GM18861 (cell line): ENCODE measurements around the gene KLF2.

ENCODE experiments used
- ATAC-seq: cut with Tn5 transposase; IDR thresholded peaks from one replicate; pipeline ENCODE4 v1.9.1; 2021; ENCODE audit not compliant: unreplicated experiment

Gene KLF2

DNA sequence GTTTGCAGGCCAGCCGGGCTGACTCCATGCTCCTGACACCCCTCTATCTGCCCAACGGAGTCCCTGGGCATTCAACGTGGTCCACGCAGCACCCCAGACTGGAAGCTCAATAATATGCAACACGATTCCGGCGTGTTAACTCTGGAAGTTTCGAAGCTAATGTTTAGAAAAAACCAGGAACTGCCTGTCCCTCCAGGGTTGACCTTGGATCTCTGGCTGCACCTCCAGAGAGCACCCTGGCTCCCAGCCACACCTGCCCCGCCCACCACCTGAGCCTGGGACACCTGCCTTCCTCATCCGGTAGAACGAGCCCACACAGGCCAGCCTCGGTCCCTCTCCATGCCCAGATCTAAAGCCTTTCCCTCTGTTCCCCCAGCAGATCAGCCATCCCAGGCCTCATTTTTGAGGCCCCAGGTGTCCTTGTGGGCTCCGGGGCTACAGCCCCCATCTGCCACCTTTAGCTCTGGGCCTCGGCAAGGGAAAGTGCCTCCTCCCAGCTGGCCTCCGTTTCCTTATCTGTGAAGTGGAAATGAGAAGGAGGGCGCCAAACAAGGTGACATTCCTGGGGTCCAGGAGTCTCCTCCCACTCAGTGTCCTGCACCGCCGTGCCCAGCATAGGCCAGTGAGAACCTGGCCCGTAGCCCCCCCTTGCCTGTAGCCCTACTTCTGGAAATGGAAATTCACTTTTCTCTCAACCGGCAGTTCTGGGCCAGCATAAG, 38.7 kb downstream of the KLF2 start:
- no peak for ATAC-seq

DNA sequence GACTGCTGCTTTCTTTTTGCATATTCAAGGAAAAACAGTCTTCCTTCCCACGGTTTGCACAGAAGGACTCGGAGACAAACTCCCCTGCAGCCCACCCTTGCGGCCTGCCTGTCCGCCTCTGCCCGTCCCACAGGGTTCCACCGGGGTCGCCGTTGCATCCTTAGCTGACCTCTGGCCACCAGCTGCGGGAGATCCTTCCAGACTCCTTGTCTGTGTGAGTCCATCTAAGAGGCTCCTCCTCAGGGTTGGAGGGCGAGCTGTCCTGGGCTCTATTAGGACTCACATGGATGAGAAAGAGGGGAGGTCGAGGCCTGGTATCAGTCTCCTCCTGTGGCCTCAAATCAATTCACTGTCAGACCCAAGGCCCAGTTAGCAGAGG, 39.2 kb downstream of the KLF2 start:
- no peak for ATAC-seq

DNA sequence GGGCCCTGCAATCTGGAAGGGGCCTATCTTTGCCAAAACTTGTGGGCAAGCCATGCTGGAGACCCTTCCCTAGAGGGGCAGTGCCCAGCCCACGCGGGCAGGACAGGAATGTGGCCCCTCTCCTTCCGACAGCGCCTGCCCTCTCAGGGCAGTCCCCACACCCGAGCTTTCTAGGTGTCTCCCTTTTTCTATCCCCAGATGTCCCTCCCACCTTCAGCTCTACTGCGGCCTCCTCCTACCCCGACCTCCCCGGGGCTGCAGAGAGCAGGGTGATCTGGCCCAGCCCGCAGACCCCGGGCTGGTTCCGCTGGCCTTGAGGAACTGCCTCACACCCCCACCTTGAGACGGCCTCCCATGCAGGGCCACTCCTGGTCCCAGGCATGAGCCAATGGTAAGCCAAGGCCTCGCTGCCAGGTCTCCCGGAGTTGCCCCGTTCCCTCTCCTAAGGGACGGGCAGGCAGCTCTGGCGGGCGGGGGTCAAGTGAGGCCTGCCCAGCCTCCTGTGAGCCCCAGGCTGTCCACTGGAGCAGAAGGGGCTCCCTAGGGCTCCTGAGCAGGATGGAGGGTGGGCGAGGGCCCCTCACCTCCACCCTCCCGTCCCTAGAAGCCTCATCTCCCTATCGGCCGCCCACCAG, 39.7 kb downstream of the KLF2 start:
- no peak for ATAC-seq

DNA sequence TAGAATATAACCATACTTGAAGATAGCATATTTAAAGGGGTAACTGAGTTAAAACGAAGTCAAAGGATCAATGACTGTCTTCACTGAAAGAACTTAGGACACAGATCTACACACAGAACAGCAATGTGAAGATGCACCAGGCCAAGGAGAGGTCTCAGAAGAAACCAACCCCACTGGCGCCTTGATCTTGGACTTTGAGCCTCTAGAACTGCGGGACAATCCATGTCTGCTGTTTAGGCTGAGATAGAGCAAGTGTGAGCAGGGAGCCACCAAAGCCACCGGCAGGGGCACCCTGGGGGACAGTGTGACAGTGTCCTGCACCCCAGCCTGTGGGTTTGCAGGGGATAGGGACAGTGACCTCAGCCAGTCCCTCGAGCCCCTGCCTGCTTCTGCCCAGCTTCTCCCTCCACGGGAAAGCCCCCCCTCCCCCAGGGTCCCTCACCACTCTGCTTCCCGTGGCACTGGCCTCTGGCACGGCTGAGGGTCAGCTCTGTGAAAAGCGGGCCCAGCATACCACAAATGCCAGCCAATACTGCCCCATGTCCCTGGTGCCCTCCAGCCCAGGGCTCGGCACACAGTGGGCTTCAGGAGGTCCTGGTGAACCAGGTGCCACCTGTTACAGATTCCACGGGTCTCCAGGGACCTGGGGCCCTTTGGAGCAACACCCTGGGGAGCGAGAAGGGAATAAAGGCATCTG, 40.8 kb downstream of the KLF2 start:
- ATAC-seq = no peak

DNA sequence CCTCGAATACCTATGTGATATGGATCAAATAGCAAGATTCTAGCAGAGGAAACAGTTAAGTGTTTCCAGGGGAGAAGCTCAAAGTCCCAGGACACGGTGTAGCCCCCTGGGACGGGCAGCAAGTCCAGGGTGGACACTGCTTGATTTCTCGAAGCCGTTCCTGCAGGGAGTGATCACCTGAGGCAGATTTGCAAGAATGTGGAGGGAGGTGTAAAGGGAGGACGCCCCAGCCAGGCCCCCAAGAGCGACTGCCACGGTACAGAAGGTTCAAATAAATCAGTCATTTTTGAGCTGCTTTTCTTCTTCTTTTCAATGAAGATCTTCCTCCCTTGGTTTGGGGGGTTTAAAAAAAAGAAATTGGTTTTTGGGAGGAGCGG, 41.4 kb downstream of the KLF2 start:
- no peak for ATAC-seq

DNA sequence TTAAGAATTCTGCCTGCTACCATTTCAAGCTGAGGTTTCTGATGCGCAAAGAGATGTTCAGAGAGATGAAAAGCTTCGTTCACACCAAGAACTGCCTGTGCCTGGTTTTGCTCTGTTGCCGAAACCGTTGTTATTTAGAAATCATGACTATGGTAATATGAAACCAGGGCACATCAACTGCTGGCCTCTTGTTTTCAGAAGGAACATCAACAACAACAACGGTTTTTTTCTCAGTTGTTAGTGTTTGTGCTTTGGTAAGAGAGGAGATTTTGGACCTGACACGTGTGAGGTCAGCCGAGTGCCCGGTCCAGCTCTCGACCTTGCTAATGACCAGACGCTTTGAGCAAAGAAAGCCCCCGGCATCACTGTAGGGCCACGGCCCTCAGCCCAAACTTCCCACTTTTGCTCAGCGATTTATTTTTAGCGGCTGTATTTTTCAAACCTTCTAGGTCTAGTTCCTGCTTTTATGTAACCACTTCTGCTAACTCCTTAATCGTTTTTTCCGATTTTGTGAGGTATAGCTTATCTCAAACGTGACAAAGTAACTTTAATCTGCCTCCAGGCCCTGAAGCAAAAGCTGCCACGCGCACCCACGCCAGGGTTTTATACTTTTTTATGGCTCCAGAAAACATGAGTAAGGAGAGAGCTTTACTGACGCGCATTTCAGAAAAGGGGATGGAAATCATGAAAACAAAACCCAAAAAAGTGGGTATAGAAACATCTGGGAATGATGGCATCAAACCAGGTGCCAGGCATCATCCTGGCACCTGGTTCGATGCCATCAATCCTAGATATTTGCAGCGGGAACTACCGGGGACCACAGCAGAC, 42.0 kb downstream of the KLF2 start:
- ATAC-seq = peak; percentile 34

DNA sequence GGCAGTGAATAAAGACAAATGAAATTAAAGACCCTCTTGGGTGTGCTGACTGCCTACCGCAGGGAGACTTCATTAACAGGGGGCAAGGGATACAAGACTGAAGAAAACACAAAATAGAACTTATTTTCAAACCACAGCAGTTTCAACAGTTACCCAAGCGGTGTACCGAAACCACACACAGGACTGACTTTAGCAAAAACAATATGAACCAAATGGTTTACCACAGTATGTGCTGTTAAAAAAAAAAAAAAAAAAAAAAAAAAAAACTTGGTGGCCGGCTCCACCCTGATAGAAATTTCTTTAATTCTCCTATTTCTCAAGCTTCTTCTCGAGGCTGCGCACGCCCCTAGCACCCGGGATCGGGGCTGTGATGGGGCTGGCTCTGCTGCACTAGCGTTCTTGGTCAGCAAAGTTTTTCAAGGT, 42.6 kb downstream of the KLF2 start:
- peak; percentile 37 for ATAC-seq

DNA sequence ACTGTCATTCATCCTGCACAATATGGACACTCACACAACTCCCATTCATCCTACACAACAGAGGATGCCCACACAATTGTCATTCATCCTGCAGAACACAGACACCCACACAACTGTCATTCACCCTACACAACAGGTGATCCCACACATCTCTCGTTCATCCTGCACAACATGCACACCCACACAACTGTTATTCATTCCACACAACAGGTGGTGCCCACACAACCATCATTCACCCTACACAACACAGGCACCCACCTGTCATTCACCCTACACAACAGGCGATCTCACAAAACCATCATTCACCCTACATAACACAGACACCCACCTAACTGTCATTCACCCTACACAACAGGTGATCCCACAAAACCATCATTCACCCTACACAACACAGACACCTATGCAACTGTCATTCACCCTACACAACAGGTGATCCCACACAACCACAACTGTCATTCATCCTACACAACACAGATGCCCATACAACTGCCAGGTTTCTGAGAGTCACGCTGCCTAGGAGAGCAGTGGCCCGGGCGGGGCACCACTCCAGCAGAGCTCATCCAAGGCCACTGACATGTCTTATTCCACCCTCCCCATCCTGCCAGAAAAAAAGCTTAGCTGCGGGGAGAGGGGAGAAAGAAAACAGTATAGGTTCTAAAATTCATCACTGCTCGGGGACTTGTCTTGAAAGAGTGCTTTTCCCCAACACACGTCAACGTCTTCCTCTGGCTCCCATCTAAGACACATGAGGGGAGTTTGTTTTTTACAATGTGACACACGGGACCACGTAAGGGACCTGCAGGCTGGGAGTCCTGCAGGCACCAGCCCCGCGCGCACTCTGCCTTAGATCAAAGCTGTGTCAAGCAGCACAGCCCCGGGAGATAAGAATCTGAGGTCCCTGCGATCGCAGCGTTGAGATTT, 44.0 kb downstream of the KLF2 start:
- ATAC-seq = no peak

DNA sequence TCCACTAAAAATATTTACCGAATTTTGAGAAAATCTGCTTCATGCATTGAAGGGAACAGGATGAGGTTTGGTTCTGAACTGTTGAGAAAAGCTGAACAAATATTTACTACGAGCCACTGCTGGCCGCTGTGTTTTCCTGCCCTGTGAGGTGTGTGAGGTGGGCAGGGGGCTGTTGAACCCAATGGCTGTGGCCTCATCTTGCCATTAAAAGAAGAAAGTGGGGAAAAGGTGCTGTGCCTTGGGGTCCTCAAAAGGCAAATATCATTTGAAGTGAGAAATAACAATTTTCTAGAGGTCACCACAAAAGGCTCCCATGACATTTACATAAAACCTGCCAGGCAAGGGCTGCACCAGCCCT, 44.7 kb downstream of the KLF2 start:
- ATAC-seq = no peak

DNA sequence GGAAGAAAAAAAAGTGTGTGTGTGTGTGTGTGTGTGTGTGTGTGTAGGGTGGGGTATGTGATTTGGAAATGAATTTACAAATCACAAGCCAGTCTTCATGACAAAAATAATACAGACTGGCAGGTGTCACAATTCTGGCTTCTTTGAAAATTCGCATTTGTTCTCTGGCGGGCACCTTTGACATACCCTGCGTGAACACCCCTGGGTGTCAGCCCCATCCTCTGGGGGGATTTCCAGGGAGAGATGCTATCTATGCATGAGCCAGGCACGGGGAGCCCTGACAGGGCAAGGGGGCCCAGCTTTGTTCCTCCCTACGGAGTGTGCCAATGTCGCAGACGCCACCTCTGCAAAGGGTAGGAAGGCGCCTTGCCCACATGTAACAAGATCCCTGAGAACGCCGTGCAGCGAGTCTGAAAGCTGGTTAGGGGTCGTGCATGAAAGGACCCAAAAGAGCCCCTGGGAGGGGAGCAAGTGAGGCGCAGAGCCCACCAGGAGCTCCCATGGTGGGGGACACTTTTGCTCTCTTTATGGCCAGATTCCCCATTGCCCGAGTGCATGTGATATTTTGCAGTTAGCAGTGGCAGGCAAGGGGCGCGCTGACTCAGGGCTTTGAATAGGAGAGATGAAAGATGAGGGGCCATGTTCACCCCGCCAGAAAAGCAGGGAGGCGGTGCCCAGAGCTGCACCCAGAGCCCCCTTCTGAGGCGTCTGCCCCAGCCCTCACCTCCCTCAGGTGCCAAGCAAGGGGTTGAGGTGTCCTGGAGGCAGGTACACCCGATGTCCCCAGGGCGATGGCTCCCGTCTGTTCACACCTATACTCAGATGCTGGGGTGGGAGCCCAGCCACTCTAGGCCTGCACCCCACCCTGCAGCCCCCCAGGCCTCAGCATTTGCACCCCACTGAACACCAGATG, 45.3 kb downstream of the KLF2 start:
- ATAC-seq = no peak

DNA sequence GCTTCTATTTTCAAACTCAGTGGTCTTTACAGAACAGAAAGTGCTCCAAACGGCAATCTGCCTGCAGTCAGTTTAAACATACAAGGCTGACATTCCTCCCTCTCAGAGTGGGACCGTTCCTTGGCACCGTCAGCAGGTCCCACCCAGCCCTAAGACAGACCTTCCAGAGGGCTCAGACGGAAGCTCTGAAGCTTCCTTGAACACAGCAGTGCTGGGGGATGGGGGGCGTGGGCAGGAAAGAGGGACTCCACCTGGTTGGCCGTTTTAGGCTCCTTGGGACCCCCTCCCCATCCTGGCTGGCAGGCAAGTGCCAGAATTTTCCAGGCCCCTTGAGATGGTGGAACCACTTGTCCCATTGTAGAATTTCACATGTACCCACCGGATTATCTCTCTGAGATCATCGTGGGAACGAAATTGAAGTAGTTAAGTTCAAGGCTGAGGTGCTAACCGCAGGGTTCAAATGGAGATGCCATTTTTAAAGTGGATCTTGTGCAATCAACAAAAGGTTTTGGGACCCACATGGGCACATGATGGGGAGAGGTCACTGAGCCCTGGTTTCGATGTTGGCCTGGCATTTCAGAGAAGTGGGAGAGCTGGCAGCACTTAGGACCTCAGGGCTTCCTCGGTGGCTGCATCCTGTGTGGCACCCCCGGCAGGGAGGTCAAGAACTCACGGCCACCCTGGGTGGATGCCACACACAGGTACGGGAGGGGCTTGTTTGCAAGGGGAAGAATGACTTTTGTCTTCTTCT, 46.2 kb downstream of the KLF2 start:
- ATAC-seq = no peak

DNA sequence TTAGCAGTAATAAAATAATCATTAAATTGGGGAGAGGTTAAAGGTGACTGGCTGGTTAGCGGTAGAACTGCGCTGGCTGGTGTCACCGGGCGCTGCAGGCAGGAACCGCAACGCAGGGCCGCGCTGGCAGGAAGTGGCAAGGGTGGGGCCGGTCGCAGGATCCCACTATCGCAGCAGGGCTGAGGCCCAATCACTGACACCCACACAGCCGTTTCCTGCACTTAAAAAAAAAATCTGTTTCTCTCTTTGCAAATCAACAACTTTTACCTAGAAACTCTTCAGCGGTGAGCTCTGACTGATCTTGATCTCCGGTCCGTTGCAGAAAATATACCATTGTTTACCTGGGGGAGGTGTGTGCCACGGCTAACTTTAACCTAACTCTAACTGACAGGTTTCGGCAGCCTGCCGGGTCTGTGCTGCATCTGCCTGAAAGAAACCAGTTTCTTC, 46.9 kb downstream of the KLF2 start:
- peak; percentile 40 for ATAC-seq

DNA sequence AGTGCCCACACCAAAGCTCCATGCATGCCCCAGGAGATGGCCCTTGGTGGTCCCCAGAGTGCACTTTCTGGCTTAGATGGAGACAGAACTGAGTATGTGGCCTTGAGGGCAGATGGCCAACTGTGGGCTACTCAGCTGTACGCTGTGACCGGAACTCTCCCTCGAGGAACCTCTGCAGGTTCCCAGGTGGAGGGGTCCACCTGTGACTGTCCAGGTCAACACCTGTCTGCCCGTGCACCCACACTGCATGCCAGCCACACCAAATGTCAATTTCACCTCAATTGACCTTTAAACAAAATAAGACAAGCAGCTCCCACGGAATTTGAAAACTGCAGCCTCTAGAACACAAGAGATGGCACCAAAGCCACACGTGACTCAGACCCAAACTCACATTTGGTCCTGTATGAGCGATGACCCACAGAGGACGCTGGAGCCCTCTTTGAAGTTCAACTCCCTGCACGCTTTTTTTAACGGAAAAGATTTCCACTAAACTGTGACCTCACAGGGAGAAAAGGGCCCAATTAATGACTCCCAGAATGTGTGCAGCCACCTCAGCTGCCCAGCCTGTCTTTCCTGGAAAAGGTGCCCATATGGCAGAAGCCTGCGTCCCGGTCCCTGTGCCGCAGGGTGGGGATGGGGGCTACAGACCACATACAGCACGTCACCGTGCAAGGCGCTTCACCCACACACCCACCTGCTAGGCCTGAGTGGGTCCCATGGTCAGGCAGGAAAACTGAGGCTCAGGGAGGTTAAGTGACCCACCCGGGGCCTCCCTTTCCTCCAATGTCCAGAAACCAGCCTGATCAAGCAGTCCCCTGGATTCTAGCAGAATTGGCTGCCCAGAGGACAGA, 47.7 kb downstream of the KLF2 start:
- ATAC-seq = peak; percentile 1

DNA sequence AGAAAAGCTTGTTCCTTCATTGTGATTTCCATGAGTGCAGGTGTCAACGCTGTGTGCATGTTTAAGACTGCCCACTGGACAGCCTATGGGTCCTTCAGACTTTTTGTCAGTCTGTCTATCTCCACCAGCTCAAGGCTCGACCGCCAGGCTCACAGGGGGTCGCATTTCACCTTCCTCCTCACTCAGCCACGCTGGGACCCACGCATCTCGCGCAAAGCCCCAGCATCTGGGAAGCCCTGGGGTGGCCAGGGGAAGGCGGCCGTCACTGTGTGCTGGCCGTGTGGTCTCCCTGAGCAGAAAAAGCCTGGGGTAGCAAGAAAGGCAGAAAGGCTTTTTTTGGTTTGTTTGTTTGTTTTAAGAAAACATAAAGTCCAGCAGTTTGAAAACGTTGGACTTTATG, 48.5 kb downstream of the KLF2 start:
- ATAC-seq = no peak

DNA sequence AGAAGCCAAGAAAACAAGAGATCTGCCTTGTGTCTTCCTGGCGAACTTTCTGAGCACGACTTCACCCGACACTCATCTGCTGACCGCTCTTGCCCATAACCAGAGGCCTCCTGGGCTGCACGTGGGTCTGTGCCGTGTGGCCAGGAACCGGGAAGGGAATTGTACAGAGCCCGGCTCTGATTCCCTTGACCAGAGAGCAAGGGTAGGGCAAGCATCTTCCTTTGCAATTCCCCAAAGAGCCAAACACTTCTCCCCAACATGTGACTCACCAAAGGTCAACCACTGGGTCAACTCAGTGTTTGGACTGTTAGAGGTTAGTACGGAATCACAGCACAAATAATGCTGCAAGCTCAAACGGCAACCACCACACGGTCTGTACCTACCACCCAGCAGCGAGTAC, 48.9 kb downstream of the KLF2 start:
- ATAC-seq = no peak

DNA sequence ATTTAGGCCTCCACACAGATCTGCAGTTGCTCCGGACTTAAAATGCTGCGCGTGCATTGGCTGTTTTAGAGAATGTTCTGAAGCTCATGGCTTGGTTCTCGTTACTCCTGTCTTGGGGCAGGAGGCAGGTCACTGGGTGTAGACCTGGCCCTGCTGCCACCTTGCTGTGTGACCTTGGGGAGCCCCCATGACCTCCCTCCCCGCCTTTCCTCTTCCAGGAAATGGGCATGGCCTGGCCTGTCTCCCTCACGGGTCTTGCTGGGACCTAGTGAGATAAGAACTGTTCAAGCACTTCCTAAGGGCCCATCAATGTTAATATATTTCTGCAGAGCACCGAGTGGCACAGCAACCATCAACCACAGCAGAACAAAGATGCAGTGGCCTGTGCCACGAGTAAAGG, 49.4 kb downstream of the KLF2 start:
- no peak for ATAC-seq

DNA sequence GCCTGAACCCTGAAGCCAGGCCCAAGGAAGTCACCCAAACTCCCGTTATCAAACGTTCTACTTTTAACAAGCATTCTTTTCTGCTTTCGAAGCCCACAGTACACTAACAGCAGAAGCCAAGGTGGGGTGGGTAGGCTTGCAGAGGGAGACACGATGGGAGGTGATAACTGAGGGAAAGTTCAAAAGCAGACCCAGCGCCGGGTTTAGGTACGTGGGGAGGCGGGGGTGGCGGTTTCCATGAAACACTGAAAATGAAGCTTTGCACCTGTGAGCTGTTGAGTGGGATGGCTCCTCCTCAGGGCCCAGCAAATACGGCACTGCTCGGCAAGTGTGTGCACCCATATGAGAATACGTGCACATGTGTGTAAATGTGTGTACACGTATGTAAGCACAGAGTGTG, 49.8 kb downstream of the KLF2 start:
- no peak for ATAC-seq
